HG03432 (cell line): ENCODE measurements around the gene CTNNBL1.

Source experiments
- ATAC-seq: cut with Tn5 transposase; IDR thresholded peaks from one replicate; pipeline ENCODE4 v1.9.1; 2021; ENCODE audit warnings: mild to moderate bottlenecking, moderate library complexity; ENCODE audit not compliant: unreplicated experiment

The CTNNBL1 gene

DNA sequence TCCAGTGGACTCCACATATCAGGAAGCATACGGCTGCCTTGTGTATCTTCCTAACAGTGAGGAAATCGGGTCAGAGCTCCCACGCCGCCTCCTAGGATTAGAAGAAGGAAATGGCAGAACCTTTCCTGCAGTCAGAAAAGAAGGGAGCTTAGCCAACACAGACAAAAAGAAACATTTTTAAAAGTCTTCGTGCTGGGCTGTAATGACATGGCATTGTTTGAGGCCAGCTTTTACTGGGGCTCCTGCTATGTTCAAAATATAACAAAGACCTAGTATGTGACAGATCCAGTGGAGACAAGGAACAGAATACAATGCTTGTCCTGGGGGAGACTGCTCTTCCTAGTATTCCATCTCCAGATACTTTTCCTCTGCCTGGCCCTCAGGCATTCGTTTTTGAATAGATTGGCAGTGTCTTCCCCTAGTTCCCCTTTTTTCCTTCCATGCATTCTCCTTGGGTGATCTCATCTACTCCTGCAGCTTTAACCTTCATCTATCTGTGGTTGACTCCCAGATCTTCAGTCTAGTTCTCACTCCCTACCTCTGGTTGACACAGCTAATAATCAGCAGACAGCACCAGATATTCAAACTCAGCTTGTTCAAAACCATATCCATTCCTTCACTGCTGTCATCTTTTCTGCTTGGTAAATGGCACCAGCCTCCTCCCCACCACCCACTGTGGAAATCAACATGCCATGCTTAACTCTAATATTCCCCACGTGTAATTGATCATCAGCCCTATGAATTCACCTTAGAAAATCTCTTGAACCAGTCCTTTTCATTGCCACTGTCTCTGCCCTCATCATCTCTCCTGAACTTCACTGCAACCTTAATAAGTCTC is 114.6 kb downstream of the CTNNBL1 start:
- ATAC-seq: no peak

DNA sequence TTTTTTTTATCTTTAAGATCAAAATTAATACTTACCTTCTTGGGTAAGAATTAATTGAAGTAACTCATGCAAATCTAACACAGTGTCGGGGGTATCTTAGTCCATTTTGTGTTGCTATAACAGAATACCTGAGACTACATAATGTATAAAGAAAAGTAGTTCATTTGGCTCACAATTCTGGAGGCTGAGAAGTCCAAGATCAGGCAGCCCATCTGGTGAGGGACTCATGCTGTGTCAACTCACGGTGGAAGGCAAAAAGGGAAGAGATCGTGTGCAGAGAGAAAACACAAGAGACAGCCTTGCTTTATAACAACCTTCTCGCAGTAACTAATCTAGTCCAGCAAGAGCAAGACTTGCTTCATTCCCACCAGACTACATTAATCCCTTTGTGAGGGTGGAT is 116.2 kb downstream of the CTNNBL1 start:
- no peak for ATAC-seq

- ATAC-seq: no peak
Observed at GRCh38 chr20:37816003-37816402, 122.2 kb downstream of the CTNNBL1 start.

- ATAC-seq: no peak
Observed at GRCh38 chr20:37816726-37817125, 122.9 kb downstream of the CTNNBL1 start.

DNA sequence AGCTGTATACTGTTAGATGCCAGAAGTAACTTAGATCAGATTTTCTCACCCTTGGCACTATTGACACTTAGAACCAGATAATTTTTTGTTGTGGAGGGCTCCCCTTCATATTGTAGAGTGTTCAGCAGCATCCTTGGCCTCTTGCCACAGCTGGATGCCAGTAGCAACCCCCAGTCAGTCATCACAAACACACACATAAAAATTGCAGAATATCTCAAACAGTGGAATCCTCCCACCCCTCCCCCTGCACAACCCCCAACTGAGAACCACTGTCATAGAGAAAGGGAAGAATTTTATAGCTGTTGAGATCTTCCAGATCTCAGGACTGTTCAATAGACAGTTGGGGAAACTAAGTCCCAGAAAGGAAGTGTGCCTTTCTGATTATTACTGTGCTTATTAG is 127.9 kb downstream of the CTNNBL1 start:
- ATAC-seq: no peak

DNA sequence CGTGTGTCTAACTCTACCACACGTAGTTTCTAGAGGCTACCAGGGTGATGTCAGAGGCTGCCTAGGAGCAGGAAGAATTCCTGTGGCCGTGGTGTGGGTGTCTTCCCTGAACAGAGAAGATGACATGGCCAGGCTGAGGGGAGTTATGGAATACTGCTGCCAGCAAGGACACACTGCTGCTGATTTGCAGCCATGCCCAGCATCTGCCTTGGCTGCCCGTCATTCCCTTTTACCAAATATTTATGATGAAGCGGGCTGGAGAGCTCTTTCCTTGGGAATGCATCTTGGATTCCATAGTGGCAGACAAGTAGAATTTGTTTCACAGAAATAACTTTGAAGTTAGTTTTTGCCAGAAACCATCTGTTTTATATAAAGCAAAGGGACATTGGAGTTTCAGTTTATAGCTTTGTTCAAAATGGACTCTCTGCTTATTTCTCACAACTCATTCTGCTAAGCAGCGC is 128.3 kb downstream of the CTNNBL1 start:
- no peak for ATAC-seq

DNA sequence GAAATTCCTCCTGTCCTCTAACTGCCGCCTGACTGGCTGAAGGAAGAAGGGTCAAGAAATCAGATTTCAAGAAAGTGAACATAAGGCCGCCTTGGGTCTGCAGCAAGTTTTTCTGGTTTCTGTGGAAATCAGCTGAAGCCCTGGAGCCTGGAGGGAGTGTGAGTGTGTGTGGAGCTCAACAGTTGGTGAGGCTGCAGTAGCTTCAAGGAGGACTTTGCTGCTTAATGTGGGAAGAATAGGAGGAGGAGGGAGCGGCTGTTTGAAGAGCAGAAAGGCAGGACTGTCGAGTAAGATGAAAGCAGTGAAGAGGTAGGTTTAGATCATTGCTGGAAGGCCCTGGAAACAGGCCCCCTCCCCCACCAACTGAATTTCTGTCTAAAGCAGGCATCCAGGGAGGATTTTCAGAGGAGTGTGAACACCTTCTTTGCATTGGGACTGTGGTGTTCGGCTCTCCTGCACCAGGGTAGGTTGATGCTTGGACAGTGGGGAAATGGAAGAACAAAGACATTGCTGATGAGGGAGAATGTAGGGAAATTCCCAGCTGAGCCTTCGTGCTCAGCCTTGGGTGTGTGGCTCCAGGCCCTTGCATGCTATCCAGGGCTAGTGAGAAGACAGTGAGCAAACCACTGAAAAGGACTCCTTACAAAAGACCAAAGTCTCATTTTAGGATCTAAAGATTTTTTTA is 129.6 kb downstream of the CTNNBL1 start:
- no peak for ATAC-seq

- no peak for ATAC-seq
Observed at GRCh38 chr20:37827605-37828004, 133.8 kb downstream of the CTNNBL1 start.

DNA sequence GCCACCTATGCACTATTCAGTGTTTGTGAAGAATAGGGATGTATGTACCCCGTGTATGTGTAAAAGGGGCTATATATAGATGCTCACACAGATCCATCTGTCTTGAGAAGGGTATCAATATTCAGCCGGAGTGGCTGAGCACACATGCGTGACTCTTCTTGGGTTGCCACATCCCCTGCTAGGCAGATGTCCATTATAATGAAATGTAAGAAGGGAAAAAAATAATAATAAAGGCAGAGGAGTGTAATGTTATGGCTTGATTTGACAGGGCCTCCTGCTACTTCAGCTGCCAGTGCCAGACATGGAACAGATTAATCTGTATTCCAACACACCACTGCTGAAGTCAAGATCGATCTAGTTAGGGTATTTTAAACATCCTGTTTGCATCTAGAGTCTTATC is 134.9 kb downstream of the CTNNBL1 start:
- no peak for ATAC-seq

GRCh38 chr20:37829128-37829527 is 135.3 kb downstream of the CTNNBL1 start:
- ATAC-seq: no peak

DNA sequence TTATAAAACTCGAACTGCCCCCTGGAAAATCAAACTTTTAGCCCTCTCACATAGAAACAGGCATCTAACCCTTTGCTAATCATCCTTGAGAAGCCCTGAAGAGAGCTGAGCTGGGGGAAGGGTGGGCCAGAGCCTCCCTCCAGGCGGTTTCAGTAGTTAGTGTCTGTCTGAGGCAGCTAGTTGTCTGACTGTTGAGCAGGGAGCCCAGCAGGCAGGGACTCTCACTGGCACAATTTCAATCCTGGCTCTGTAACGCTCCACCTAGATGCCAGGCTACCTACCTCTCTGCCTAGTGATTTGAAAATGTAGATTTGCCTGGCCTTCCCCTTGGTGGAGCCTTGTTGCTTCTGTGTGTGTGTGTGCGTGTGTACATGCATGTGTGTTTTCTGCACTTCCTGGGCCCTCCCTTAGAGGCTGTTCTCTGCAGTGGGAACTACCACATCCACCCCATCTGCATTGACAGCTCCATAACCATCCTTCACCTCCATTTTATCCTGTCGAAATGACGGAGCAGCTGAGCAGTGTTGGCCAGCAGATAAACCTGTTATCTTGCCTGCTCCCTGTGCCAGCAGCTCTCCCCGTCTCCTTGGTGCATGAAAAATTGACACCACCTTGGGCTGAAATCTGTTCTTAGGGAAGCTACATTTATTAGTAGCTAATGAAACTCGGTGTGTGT is 139.5 kb downstream of the CTNNBL1 start:
- ATAC-seq: no peak

- no peak for ATAC-seq
Observed at GRCh38 chr20:37836926-37837325, 143.1 kb downstream of the CTNNBL1 start.

DNA sequence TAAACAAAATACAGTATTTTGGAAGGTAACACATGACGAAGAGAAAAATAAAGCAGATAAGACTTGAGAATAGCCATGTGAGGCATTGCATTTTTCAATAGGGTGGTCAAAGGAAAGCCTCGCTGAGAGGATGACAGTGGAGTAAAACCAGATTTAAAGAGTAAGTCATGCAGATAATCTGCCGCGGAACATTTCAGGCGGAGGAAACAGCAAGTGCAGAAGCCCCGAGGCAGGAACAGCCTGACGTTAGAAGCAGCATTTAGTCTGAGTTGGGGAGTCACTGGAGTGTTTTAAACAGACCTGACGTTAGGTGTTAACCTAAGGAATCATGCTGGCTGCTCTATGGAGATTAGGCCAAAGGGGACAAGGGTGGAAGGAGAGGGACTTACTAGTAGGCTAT is 144.1 kb downstream of the CTNNBL1 start:
- no peak for ATAC-seq

GRCh38 chr20:37838769-37839431 is 145.1 kb downstream of the CTNNBL1 start:
- no peak for ATAC-seq

DNA sequence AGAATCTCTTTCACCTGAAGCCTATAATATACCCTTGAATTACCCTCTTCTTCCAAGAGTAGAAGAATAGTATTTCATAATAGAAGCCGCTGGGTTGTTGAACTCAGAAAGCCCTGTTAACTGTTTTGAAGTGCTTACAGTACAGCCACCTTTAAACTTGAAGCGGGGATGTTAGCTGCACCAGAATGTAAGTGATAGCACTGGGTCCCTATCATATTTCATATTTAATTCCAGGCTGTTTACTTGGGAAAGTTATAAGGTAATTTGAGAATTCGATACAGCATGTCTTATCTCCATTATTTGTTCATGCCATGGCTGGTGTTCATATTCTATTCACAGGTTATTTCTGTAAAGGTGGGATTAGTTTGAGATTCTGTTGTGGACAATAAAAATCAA is 145.6 kb downstream of the CTNNBL1 start:
- no peak for ATAC-seq

GRCh38 chr20:37839955-37840354 is 146.1 kb downstream of the CTNNBL1 start:
- ATAC-seq: no peak

DNA sequence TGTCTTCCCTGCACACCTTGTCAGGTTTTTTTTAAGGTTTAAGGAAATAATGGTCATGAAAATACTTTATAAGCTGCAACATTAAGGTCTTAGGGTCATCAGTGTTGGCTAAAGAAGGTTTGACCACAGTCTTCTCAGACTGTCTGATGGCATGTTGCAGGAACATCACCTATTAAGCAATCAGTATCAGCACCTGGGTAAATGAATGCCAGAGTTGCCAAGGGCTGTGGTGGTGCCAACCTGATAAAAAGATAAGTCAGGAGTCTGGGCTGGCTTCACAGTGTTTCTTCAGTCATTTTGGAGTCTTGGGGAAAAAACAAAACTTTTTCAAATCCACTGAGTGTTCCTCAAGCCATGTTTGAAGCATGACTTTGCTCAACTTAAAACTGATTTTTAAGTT is 147.6 kb downstream of the CTNNBL1 start:
- ATAC-seq: no peak

- no peak for ATAC-seq
Observed at GRCh38 chr20:37841971-37842370, 148.1 kb downstream of the CTNNBL1 start.

DNA sequence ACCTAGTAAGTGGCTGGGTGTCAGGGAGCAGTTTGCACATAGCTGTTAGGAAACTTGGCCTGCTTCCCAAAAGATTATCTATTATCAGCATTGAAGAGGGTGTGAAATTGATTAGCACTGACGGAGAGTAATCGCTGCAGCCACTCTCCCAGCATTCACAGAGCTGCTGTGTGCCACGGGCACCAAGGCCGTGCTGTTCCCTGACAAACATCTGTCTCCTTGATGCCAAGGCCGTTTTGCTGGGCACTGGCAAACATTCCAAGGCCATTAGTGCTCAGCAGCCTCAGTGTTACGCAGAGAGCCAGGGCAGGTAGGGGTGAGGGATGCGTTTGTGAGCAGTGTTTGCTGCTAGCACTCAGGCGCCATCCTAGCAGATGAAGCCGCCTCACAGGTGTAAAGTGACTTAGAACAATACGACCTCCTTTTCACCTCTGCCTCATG is 151.4 kb downstream of the CTNNBL1 start:
- no peak for ATAC-seq

DNA sequence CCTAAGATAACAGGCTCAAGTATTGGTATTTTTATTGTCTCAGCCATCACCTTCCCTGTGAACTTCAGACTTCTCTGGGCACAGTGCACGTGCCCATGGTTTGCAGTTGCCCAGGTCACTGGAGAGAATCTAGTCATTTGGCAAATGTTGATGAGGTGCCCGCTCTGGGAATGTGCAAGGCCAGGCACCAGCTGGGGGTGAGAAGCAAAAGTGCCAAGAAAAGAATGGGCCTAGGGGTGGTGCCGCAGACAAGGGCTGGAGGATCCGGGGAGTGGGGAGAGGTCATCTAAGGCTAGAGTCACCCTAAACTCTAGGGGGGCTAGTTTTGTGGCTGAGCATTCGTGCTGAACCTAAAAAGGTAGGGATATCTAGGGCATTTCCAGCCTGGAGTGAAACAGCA is 152.0 kb downstream of the CTNNBL1 start:
- ATAC-seq: no peak

- no peak for ATAC-seq
Observed at GRCh38 chr20:37846573-37846972, 152.7 kb downstream of the CTNNBL1 start.
